Caco-2 (cell line): Measurements from ENCODE around the gene CACNA1S. TPM values are rescaled to one million over a fixed set of nuclear protein-coding genes. Genes with fewer than 3 reads are reported as not detected.

Source experiments
- Bru-seq: library from RNA; stranded (reverse); fragments of 400-500 nt; gene quantifications from one replicate; lab custom pipeline; 2021; lab: Mats Ljungman, UMichigan
- BruChase-seq, 2 experiments: library from RNA; stranded (reverse); fragments of 400-500 nt; gene quantifications; one replicate each; lab custom pipeline; 2021; lab: Mats Ljungman, UMichigan
- BruUV-seq: library from RNA; stranded (reverse); fragments of 400-500 nt; replicated peaks from 2 replicates; lab custom pipeline; 2021; lab: Mats Ljungman, UMichigan
- CTCF ChIA-PET: fragments of 300-600 bp; sonication (Branson Sonifier 250); formaldehyde crosslinking; loops from one replicate; lab custom pipeline; 2022; ENCODE audit warnings: antibody characterized with exemption; lab: Charles Lee
- POLR2A ChIA-PET: fragments of 300-600 bp; sonication (Branson Sonifier 250); formaldehyde crosslinking; loops from one replicate; lab custom pipeline; 2022; ENCODE audit warnings: antibody characterized with exemption; lab: Charles Lee
- DNase-seq, 2 experiments: peaks; one replicate each; pipeline versions ENCODE4 v3.0.0 to v3.0.0-alpha.2; 2020 to 2022
- H3K27me3 ChIP-seq: replicated peaks from 2 replicates; pipeline ENCODE4 v1.6.0; 2011; ENCODE audit warnings: low read length; ENCODE audit not compliant: control insufficient read depth, insufficient read depth
- H3K36me3 ChIP-seq: 2 replicates; pipeline ENCODE4 v1.5.1; 2011; ENCODE audit warnings: low read length; ENCODE audit not compliant: control insufficient read depth, insufficient read depth
- H3K4me1 ChIP-seq: fragments of 250-450 bp; sonication (Bioruptor Pico); 2 replicates; pipeline ENCODE4 v1.5.1; 2020; ENCODE audit warnings: mild to moderate bottlenecking
- H3K4me3 ChIP-seq: 2 replicates; pipeline ENCODE4 v1.5.1; 2011; ENCODE audit warnings: low read depth, mild to moderate bottlenecking, control low read depth, low read length
- H3K9me3 ChIP-seq: fragments of 250-450 bp; sonication (Bioruptor Pico); 2 replicates; pipeline ENCODE4 v1.5.1; 2020; ENCODE audit warnings: mild to moderate bottlenecking, moderate library complexity
- H3K27ac Mint-ChIP-seq: one replicate; pipeline ENCODE4 v1.8.0; 2022; ENCODE audit warnings: mixed read lengths; ENCODE audit not compliant: unreplicated experiment
- H3K27me3 Mint-ChIP-seq: one replicate; pipeline ENCODE4 v1.8.0; 2022; ENCODE audit warnings: mixed read lengths; ENCODE audit not compliant: insufficient read depth, unreplicated experiment
- H3K36me3 Mint-ChIP-seq: one replicate; pipeline ENCODE4 v1.8.0; 2022; ENCODE audit warnings: mild to moderate bottlenecking, mixed read lengths; ENCODE audit not compliant: insufficient read depth, unreplicated experiment
- H3K4me1 Mint-ChIP-seq: one replicate; pipeline ENCODE4 v1.8.0; 2022; ENCODE audit warnings: low read depth, mixed read lengths; ENCODE audit not compliant: unreplicated experiment
- H3K4me3 Mint-ChIP-seq: one replicate; pipeline ENCODE4 v1.8.0; 2022; ENCODE audit warnings: mild to moderate bottlenecking, moderate library complexity, mixed read lengths; ENCODE audit not compliant: unreplicated experiment
- H3K9me3 Mint-ChIP-seq: one replicate; pipeline ENCODE4 v1.8.0; 2022; ENCODE audit warnings: mixed read lengths; ENCODE audit not compliant: unreplicated experiment
- intact Hi-C: fragments of 100-400 bp; cut with micrococcal nuclease; formaldehyde crosslinking; loops from one replicate; pipeline ENCODE4 v1.10.0; 2022; ENCODE audit not compliant: unreplicated experiment
- long read RNA-seq: library from polyadenylated mRNA; stranded (forward); transcript quantifications from one replicate; pipeline ENCODE4 v2.0.0, GENCODE V29; 2022
- total RNA-seq: library from RNA; stranded (reverse); gene quantifications from 2 replicates; pipeline ENCODE4 v1.2.3, GENCODE V29; 2022
- TF ChIP-seq, protein P1 (sequence below), 2 experiments: fragments of 200-600 bp in 1 of 2; IDR thresholded peaks; 1 replicate in 1 of 2; 2 replicates in 1 of 2; pipeline versions ENCODE4 v1.5.1 to v1.8.0; 2011 to 2022; ENCODE audit warnings: antibody characterized with exemption in 1 of 2, control low read depth in 1 of 2, inconsistent platforms in 1 of 2, low read depth in 1 of 2, low read length in 1 of 2, mild to moderate bottlenecking in 1 of 2, moderate library complexity in 1 of 2; ENCODE audit not compliant: insufficient read depth in 1 of 2, severe bottlenecking in 1 of 2, unreplicated experiment in 1 of 2

The CACNA1S gene
- 0.07 TPM in 2 replicates for total RNA-seq
- Bru-seq, nascent RNA: percentile 12 among the genes with signal in this experiment
- percentile 12 among the genes with signal in this experiment for BruChase-seq, experiment 1, labeled RNA remaining after a 2-hour chase
- BruChase-seq, experiment 2, labeled RNA remaining after a 6-hour chase: percentile 12 among the genes with signal in this experiment
- long read RNA-seq: 0 reads

DNA sequence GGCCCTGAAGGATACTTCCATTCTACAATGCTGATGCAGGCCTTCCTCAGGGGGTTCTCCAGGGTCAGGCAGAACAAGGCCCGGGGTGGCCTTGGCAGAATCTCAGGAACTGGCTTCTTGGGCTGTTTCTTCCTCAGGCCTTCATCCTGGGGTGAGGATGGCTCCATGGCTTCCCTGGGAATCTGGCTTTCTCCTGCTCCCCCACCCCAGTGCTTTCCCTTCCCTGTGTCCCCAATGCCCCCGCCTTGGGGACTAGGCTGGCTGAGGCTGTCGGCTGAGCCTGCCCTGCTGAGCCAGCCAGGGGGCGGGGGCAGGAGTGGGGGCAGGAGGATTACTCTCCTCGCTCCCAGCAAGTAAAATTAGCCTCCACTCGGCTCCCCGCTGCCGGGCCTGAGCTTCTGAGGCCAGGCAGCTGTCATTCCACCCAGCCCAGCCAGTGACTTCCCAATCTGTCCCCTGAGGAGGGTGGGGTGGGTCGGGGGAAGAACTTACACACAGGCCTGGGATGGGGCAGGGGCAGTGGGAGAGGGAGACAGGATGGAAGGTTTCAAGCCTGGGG lies at the start of gene CACNA1S:
Gene CACNA1S (minus strand): TSS at position 254 of the 559 bp plus-strand sequence. CDS start 87 bp downstream, at position 167.
- H3K4me1 Mint-ChIP-seq: peaks cover 15% of the 10 kb centered on the region
- ChIA-PET POLR2A (interaction anchor here (0.6 kb wide), 1 partner anchor 612 kb away, joined by 3 read pairs; no protein-coding TSS in a partner anchor), CTCF (interaction anchor here (0.6 kb wide), 1 partner anchor 280 kb away, joined by 5 read pairs; no protein-coding TSS in a partner anchor)
- peak within 1 kb of the TSS; percentile 10 for H3K27ac Mint-ChIP-seq
- no peaks in the 10 kb centered on the region for H3K36me3 ChIP-seq
- H3K36me3 Mint-ChIP-seq: no peaks in the 10 kb centered on the region
- no peaks in the 10 kb centered on the region for H3K9me3 Mint-ChIP-seq
- no peak within 1 kb of the TSS for H3K4me3 ChIP-seq
- H3K27me3 ChIP-seq: no peaks in the 10 kb centered on the region
- no peaks in the 10 kb centered on the region for H3K27me3 Mint-ChIP-seq
- H3K9me3 ChIP-seq: no peaks in the 10 kb centered on the region
- intact Hi-C loops: loop anchor here (5.0 kb wide), 2 partner anchors 70 to 220 kb away; partner anchors contain the start of gene INAVA
- 0 out of 2 replicates have a peak, but pooled peaks cover 9% of the 10 kb centered on the region for H3K4me1 ChIP-seq
- H3K4me3 Mint-ChIP-seq: no peak within 1 kb of the TSS
- no peak for DNase-seq
- TF ChIP-seq, protein P1, sequence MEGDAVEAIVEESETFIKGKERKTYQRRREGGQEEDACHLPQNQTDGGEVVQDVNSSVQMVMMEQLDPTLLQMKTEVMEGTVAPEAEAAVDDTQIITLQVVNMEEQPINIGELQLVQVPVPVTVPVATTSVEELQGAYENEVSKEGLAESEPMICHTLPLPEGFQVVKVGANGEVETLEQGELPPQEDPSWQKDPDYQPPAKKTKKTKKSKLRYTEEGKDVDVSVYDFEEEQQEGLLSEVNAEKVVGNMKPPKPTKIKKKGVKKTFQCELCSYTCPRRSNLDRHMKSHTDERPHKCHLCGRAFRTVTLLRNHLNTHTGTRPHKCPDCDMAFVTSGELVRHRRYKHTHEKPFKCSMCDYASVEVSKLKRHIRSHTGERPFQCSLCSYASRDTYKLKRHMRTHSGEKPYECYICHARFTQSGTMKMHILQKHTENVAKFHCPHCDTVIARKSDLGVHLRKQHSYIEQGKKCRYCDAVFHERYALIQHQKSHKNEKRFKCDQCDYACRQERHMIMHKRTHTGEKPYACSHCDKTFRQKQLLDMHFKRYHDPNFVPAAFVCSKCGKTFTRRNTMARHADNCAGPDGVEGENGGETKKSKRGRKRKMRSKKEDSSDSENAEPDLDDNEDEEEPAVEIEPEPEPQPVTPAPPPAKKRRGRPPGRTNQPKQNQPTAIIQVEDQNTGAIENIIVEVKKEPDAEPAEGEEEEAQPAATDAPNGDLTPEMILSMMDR (IDR thresholded peaks at IDR 0.05; ENCODE audit: insufficient read depth in 1 of 2, low read depth in 1 of 2, low read length in 1 of 2, severe bottlenecking in 1 of 2, unreplicated experiment in 1 of 2): no peak
- no TSS peak for BruUV-seq

DNA sequence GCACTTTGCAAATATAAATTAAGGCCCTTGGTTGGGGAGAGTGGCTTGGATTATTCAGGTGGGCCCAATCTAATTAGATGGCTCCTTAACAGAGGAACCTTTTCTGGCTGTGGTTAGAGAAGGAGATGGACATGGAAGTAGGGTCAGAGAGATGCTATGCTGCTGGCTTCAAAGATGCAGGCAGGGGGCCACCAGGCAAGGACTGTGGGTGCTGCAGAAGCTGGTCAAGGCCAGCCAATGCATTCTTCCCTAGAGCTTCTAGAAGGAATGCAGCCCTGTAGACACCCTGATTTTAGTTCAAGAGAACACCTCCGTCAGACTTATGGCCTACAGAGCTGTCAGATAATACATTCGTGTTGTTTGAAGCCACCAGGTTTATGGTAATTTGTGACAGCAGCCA lies 45.7 kb upstream of the CACNA1S start:
- DNase-seq: no peak
- Histone ChIP-seq H3K36me3 (no peaks in the 10 kb centered on the region), H3K27me3 (no peaks in the 10 kb centered on the region), H3K4me1 (peaks cover 11% of the 10 kb centered on the region), H3K9me3 (no peaks in the 10 kb centered on the region), H3K4me3 (no peak overlapping the region)
- ChIA-PET CTCF (interaction anchor here (0.9 to 1.1 kb wide), 2 partner anchors 44 to 69 kb away, joined by 3 read pairs; no protein-coding TSS in a partner anchor), POLR2A (no interaction called here)
- Mint-ChIP-seq H3K36me3 (peaks cover 13% of the 10 kb centered on the region), H3K27ac (no peak overlapping the region), H3K27me3 (no peaks in the 10 kb centered on the region), H3K4me1 (no peaks in the 10 kb centered on the region), H3K4me3 (no peak overlapping the region), H3K9me3 (no peaks in the 10 kb centered on the region)
- intact Hi-C loops: no loop called here
- TF ChIP-seq, protein P1 (IDR thresholded peaks at IDR 0.05; ENCODE audit: insufficient read depth in 1 of 2, low read depth in 1 of 2, low read length in 1 of 2, severe bottlenecking in 1 of 2, unreplicated experiment in 1 of 2): no peak
- no TSS peak for BruUV-seq

DNA sequence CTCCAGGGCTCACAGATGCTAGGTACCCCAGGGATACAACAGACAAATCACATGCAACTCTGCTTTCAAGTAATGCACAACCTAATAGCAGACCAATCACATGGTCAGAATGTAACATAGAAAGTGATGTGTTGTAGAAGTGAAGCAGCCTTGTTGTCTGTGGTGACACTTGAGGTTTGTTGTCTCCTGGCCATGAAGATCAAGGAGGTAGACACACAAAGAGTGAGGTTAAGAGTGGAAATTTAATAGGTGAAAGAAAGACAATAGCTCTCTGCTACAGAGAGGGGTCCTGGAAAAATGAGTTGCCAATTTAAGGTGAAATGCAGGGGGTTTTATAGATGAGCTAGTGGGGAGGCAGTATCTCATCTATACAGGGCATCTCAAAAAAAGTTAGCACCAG lies 44.6 kb upstream of the CACNA1S start:
- intact Hi-C loops: no loop called here
- CTCF ChIA-PET: no interaction called here

More for the DNA sequence above, 44.6 kb upstream of the CACNA1S start:
- BruUV-seq: no TSS peak
- Histone ChIP-seq H3K4me3 (no peak overlapping the region), H3K27me3 (no peaks in the 10 kb centered on the region), H3K4me1 (peaks cover 12% of the 10 kb centered on the region), H3K36me3 (no peaks in the 10 kb centered on the region), H3K9me3 (no peaks in the 10 kb centered on the region)
- POLR2A ChIA-PET: no interaction called here
- H3K9me3 Mint-ChIP-seq: no peaks in the 10 kb centered on the region
- H3K4me3 Mint-ChIP-seq: no peak overlapping the region
- peaks cover 14% of the 10 kb centered on the region for H3K36me3 Mint-ChIP-seq
- H3K27me3 Mint-ChIP-seq: no peaks in the 10 kb centered on the region
- no peak for DNase-seq
- TF ChIP-seq, protein P1 (IDR thresholded peaks at IDR 0.05; ENCODE audit: insufficient read depth in 1 of 2, low read depth in 1 of 2, low read length in 1 of 2, severe bottlenecking in 1 of 2, unreplicated experiment in 1 of 2): no peak
- no peak overlapping the region for H3K27ac Mint-ChIP-seq
- H3K4me1 Mint-ChIP-seq: no peaks in the 10 kb centered on the region
